Upper lobe of left lung (tissue), 4 donors: ENCODE data around the gene EVC2.

Source experiments
- EP300 ChIP-seq, 4 donors: sonication (generic); formaldehyde crosslinking; IDR thresholded peaks; one replicate each; pipeline ENCODE4 v1.5.1; 2017; ENCODE audit warnings: antibody characterized with exemption in 4 of 4, control low read depth in 2 of 4
- POLR2A ChIP-seq, 4 donors: fragments of 450-650 bp; IDR thresholded peaks; one replicate each; pipeline ENCODE4 v1.5.1; 2016 to 2017; ENCODE audit warnings: antibody characterized with exemption in 4 of 4, mild to moderate bottlenecking in 2 of 4
- TF ChIP-seq, protein P1 (sequence below), 6 experiments: fragments of 450-650 bp in 4 of 6; fragments of 200-600 bp in 2 of 6; sonication (generic) in 2 of 6; IDR thresholded peaks; one replicate each; pipeline ENCODE4 v1.5.1; 2016 to 2019; ENCODE audit warnings: antibody characterized with exemption in 6 of 6

DNA sequence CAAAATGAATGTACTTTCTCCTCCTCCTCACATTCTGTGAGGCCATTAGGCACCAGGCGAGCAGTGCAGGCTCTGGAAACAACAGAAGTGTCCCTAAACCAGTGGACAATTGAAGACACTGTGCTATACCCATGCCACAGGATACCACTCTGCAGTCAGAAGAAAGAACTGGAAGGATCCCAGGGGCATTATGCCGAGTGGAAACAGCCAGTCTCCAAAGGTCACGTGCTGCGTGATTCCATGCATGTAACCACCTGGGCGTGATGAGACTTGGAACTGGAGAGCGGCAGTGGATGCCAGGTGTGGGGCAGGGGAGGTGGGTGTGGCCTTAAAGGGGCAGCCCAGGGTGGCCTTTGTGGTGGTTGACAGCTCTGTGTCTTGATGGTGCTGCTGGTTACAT lies 139.4 kb downstream of the EVC2 start:
- TF ChIP-seq, protein P1, sequence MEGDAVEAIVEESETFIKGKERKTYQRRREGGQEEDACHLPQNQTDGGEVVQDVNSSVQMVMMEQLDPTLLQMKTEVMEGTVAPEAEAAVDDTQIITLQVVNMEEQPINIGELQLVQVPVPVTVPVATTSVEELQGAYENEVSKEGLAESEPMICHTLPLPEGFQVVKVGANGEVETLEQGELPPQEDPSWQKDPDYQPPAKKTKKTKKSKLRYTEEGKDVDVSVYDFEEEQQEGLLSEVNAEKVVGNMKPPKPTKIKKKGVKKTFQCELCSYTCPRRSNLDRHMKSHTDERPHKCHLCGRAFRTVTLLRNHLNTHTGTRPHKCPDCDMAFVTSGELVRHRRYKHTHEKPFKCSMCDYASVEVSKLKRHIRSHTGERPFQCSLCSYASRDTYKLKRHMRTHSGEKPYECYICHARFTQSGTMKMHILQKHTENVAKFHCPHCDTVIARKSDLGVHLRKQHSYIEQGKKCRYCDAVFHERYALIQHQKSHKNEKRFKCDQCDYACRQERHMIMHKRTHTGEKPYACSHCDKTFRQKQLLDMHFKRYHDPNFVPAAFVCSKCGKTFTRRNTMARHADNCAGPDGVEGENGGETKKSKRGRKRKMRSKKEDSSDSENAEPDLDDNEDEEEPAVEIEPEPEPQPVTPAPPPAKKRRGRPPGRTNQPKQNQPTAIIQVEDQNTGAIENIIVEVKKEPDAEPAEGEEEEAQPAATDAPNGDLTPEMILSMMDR (IDR thresholded peaks at IDR 0.05), result no peak
- TF ChIP-seq EP300 (IDR thresholded peaks at IDR 0.05) (no peak), POLR2A (IDR thresholded peaks at IDR 0.05) (no peak)
